ENCODE measurements around the gene ZEB1. TPM values are rescaled to one million over a fixed set of nuclear protein-coding genes. Genes with fewer than 3 reads are reported as not detected.

ZEB1 gene
- total RNA-seq, 1 experiment from 2014 or later = 31.5 TPM

DNA sequence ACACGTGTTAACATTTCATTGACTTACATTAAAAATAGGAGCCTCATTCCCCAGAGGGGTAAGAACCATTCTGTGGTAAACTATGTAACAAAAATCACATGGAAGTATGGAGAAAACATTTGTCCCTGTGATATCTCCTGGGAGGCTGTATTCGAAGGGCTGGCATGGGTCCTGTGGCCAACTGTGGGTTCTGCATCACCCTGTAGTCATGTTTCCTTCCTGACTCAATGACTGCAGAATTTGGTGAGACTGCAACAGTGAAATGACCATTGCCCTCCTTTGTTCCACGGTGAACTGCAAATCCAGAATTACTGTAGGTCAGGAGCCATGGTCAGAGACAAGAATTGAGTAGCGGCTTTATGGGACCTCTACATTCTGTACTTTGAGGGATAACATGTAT, 3.6 kb upstream of the ZEB1 start:
- CTCF ChIA-PET = no interaction called here
- H3K4me1 ChIP-seq (ENCODE audit: control insufficient read depth, insufficient read depth, low read length) = no peaks in the 10 kb centered on the region; the same call in 1 of the 2 replicates
- no peak overlapping the region for H3K4me3 ChIP-seq (ENCODE audit: low read depth in 2 of 2, low read length in 2 of 2)
- POLR2A ChIA-PET = no interaction called here
- no TSS peak for BruUV-seq (replicated peaks)
- no peaks in the 10 kb centered on the region for H3K27me3 ChIP-seq (ENCODE audit: control insufficient read depth, insufficient read depth, low read length)
- in situ Hi-C loops (cut with HindIII; ENCODE audit: low pct_unique_long_range_greater_than_20kb, low sequenced_read_pairs) (no loop called here), intact Hi-C loops (cut with micrococcal nuclease; ENCODE audit: unreplicated experiment) (no loop called here)
- TF ChIP-seq POLR2AphosphoS5 (IDR thresholded peaks at IDR 0.05; ENCODE audit: low read depth, low read length) = no peak
- TF ChIP-seq TCF7L2 (IDR thresholded peaks at IDR 0.05; ENCODE audit: low read depth, low read length) = no peak
- TF ChIP-seq, protein P1, sequence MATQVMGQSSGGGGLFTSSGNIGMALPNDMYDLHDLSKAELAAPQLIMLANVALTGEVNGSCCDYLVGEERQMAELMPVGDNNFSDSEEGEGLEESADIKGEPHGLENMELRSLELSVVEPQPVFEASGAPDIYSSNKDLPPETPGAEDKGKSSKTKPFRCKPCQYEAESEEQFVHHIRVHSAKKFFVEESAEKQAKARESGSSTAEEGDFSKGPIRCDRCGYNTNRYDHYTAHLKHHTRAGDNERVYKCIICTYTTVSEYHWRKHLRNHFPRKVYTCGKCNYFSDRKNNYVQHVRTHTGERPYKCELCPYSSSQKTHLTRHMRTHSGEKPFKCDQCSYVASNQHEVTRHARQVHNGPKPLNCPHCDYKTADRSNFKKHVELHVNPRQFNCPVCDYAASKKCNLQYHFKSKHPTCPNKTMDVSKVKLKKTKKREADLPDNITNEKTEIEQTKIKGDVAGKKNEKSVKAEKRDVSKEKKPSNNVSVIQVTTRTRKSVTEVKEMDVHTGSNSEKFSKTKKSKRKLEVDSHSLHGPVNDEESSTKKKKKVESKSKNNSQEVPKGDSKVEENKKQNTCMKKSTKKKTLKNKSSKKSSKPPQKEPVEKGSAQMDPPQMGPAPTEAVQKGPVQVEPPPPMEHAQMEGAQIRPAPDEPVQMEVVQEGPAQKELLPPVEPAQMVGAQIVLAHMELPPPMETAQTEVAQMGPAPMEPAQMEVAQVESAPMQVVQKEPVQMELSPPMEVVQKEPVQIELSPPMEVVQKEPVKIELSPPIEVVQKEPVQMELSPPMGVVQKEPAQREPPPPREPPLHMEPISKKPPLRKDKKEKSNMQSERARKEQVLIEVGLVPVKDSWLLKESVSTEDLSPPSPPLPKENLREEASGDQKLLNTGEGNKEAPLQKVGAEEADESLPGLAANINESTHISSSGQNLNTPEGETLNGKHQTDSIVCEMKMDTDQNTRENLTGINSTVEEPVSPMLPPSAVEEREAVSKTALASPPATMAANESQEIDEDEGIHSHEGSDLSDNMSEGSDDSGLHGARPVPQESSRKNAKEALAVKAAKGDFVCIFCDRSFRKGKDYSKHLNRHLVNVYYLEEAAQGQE (IDR thresholded peaks at IDR 0.05; ENCODE audit: insufficient read depth in 1 of 2, low read depth in 2 of 2, low read length in 1 of 2) = no peak
- TF ChIP-seq SIN3A (IDR thresholded peaks at IDR 0.05; ENCODE audit: borderline replicate concordance, insufficient read depth, low read depth, low read length) = no peak
- TF ChIP-seq, protein P2, sequence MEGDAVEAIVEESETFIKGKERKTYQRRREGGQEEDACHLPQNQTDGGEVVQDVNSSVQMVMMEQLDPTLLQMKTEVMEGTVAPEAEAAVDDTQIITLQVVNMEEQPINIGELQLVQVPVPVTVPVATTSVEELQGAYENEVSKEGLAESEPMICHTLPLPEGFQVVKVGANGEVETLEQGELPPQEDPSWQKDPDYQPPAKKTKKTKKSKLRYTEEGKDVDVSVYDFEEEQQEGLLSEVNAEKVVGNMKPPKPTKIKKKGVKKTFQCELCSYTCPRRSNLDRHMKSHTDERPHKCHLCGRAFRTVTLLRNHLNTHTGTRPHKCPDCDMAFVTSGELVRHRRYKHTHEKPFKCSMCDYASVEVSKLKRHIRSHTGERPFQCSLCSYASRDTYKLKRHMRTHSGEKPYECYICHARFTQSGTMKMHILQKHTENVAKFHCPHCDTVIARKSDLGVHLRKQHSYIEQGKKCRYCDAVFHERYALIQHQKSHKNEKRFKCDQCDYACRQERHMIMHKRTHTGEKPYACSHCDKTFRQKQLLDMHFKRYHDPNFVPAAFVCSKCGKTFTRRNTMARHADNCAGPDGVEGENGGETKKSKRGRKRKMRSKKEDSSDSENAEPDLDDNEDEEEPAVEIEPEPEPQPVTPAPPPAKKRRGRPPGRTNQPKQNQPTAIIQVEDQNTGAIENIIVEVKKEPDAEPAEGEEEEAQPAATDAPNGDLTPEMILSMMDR (IDR thresholded peaks at IDR 0.05) = no peak
- H3K27ac ChIP-seq (ENCODE audit: low read length) = 0 out of 2 replicates have a peak overlapping the region, but pooled peaks have one; percentile 23
- DNase-seq (ENCODE audit: low read depth, low spot score) (no peak), ATAC-seq (no peak)
- no peaks in the 10 kb centered on the region for H3K36me3 ChIP-seq (ENCODE audit: control insufficient read depth, insufficient read depth, low read length)
- no peaks in the 10 kb centered on the region for H3K9me3 ChIP-seq (ENCODE audit: control insufficient read depth, insufficient read depth, low read depth, low read length)

DNA sequence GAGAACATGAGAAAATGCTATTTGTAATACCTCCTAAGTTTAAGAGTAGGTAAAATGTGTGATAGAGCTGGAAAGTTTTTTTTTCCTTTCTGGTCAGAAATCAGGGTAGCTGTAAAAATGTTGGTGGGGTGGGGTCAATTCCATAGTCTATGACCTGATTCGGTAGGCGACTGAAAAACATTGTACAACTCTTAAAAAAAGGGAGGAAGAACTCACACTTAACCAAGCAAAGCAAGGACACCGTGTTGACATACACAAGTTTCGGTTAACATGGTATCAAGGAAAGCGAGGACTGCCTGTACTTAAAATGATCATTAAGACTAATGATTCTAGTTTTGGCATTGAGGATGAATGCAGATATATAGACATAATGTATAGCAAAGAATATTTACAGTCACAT, 1.8 kb upstream of the ZEB1 start:
- no TSS peak for BruUV-seq (replicated peaks)
- H3K27ac ChIP-seq (ENCODE audit: low read length) = no peak overlapping the region
- CTCF ChIA-PET = no interaction called here
- H3K36me3 ChIP-seq (ENCODE audit: control insufficient read depth, insufficient read depth, low read length) = no peaks in the 10 kb centered on the region
- POLR2A ChIA-PET = interaction anchor here (0.6 kb wide), 1 partner anchor 31 kb away, joined by 6 read pairs; no protein-coding TSS in a partner anchor
- no peak overlapping the region for H3K4me3 ChIP-seq (ENCODE audit: low read depth in 2 of 2, low read length in 2 of 2)
- ATAC-seq = no peak
- no peaks in the 10 kb centered on the region for H3K27me3 ChIP-seq (ENCODE audit: control insufficient read depth, insufficient read depth, low read length)
- no peak for DNase-seq (ENCODE audit: low read depth, low spot score)
- H3K4me1 ChIP-seq (ENCODE audit: control insufficient read depth, insufficient read depth, low read length) = peaks cover 7% of the 10 kb centered on the region
- intact Hi-C loops (cut with micrococcal nuclease; ENCODE audit: unreplicated experiment) (no loop called here), in situ Hi-C loops (cut with HindIII; ENCODE audit: low pct_unique_long_range_greater_than_20kb, low sequenced_read_pairs) (no loop called here)
- TF ChIP-seq POLR2AphosphoS5 (IDR thresholded peaks at IDR 0.05; ENCODE audit: low read depth, low read length) (no peak), TCF7L2 (IDR thresholded peaks at IDR 0.05; ENCODE audit: low read depth, low read length) (no peak), SIN3A (IDR thresholded peaks at IDR 0.05; ENCODE audit: borderline replicate concordance, insufficient read depth, low read depth, low read length) (no peak)
- TF ChIP-seq, protein P1 (IDR thresholded peaks at IDR 0.05; ENCODE audit: insufficient read depth in 1 of 2, low read depth in 2 of 2, low read length in 1 of 2) = no peak
- TF ChIP-seq, protein P2 (IDR thresholded peaks at IDR 0.05) = no peak
- no peaks in the 10 kb centered on the region for H3K9me3 ChIP-seq (ENCODE audit: control insufficient read depth, insufficient read depth, low read depth, low read length)
